AG09309 (cell line): Measurements from ENCODE around the gene HRH4.

ENCODE experiments used
- DNase-seq: peaks from one replicate; pipeline ENCODE4 v3.0.0-alpha.2; 2010; ENCODE audit warnings: low read depth
- H3K4me3 ChIP-seq: 2 replicates; pipeline ENCODE4 v1.5.1; 2011; ENCODE audit warnings: mild to moderate bottlenecking, low read depth, low read length, moderate library complexity; ENCODE audit not compliant: control insufficient read depth
- CTCF ChIP-seq: IDR thresholded peaks from 2 replicates; pipeline ENCODE4 v1.5.1; 2011; ENCODE audit warnings: mild to moderate bottlenecking, low read depth, low read length, inconsistent platforms; ENCODE audit not compliant: insufficient read depth, control insufficient read depth; ENCODE audit errors: missing control alignments

HRH4 gene

GRCh38 chr18:24461996-24462395 is 1.6 kb downstream of the HRH4 start:
- no peak overlapping the region for H3K4me3 ChIP-seq
- DNase-seq: no peak
- TF ChIP-seq CTCF: no peak

GRCh38 chr18:24462838-24463775 is 2.7 kb downstream of the HRH4 start:
- H3K4me3 ChIP-seq: no peak overlapping the region
- TF ChIP-seq CTCF: no peak
- no peak for DNase-seq

GRCh38 chr18:24465486-24465885 is 5.0 kb downstream of the HRH4 start:
- H3K4me3 ChIP-seq: no peak overlapping the region
- no peak for DNase-seq
- no peak for TF ChIP-seq CTCF

GRCh38 chr18:24466771-24467170 is 6.3 kb downstream of the HRH4 start:
- TF ChIP-seq CTCF: no peak
- H3K4me3 ChIP-seq: no peak overlapping the region
- DNase-seq: no peak

GRCh38 chr18:24470022-24470618 is 9.7 kb downstream of the HRH4 start:
- no peak for DNase-seq
- no peak overlapping the region for H3K4me3 ChIP-seq
- no peak for TF ChIP-seq CTCF

- no peak overlapping the region for H3K4me3 ChIP-seq
- no peak for DNase-seq
- no peak for TF ChIP-seq CTCF
Observed at GRCh38 chr18:24470805-24471204, 10.4 kb downstream of the HRH4 start.
